Activated CD8-positive, alpha-beta memory T cell treated with anti-CD3 and anti-CD28 coated beads for 4 hours (primary cell): ENCODE data around the gene RABL6.
"Not testable (repeated sequence)": the region's sequence is repeated elsewhere in the genome, so short reads cannot be mapped to it uniquely, and the experiment has no call there.

Experiments used
- DNase-seq, 2 donors: peaks; one replicate each; pipeline ENCODE4 v3.0.0-alpha.2; 2020; ENCODE audit warnings: low read depth in 2 of 2

Gene RABL6

DNA sequence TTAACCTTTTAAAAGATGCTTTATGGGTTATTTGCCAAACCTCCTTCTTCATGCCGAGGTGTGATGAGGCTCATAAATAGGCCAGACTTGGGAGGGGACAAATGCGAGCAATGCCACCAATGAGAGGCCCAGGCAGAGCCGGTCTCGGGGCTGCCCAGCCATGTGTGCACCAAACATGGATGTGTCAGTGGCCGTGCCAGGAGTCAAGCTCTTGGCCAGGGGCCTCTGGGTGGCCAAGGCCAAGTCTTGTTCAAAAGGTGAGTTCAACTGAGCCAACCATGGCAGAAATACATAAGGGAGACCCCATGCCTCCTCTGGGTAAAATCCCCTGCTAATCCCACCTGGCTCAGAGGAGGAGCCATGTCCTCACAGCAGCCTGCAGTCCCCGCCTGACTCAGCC, 32.6 kb upstream of the RABL6 start:
- no peak for DNase-seq

DNA sequence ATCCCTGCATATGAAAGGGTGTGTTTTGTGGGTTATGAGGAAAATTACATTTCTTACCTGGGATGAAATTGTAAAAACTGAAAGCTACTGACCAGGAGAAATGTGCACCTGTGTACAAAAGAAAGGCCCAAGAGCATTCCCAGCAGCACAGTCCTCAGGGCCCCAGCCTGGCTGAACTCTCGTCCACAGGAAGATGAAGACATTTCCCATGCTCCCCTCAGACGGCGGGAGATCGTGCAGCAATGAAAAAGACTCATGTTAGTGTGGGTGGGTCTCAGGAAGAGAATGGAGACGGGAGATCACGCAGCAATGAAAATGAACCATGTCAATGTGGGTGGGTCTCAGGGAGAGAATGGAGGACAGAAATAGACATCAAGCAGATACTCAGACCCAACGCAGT, 30.8 kb upstream of the RABL6 start:
- no peak for DNase-seq

DNA sequence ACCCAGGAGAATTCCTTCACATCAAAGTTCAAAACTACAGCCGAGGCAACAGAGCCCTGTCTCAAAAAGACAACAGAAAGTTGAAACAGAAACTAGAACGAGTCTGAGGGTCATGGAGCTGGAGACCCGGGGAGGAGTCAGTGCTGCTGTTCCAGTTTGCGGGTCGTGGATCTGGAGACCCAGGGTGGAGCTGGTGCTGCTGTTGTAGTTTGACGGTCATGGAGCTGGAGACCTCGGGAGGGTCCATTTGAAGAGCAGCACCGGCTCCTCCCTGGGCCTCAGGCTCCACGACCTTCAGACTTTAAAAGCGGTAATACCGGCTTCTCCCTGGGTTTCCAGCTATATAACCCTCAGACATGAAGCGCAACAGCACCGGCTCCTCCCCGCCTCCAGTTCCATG, 30.4 kb upstream of the RABL6 start:
- no peak for DNase-seq

GRCh38 chr9:136779808-136780207, 27.9 kb upstream of the RABL6 start:
- no peak for DNase-seq

- DNase-seq = no peak
Measured at GRCh38 chr9:136782452-136782851, 25.3 kb upstream of the RABL6 start.

DNA sequence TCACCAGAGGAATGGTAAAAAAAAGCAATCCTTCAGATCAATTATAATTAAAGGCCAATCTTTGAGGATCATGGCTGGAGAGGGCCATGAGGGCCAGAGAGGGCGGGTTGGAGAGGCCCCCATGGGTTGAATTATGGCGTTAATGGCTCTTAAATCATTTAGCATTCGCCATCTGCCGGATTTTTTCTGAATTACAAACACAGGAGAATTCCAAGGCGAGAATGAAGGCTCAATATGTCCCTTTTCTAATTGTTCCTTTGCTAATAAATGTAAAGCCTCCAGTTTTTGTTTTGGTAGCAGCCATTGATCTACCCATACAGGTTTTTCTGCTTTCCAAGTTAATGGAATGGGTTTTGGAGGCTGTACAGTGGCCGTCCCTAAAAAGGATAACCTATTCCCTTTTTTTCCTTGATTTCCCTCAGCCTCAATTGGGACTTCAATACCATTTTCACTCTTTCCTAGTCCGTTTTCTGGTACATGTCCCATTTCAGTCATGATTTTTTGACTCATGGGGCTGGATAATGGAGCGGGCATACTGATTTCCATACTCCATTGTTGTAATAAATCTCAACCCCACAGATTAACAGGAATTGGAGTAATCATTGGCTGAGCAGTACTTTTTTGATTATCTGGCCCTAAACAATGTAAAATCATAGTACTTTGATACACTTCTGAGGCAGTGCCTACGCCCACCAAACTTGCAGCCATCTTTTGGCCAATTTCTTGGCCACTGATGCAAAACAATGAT, 23.3 kb upstream of the RABL6 start:
- no peak for DNase-seq

- DNase-seq = no peak
Measured at GRCh38 chr9:136784997-136785361, 22.8 kb upstream of the RABL6 start.

DNA sequence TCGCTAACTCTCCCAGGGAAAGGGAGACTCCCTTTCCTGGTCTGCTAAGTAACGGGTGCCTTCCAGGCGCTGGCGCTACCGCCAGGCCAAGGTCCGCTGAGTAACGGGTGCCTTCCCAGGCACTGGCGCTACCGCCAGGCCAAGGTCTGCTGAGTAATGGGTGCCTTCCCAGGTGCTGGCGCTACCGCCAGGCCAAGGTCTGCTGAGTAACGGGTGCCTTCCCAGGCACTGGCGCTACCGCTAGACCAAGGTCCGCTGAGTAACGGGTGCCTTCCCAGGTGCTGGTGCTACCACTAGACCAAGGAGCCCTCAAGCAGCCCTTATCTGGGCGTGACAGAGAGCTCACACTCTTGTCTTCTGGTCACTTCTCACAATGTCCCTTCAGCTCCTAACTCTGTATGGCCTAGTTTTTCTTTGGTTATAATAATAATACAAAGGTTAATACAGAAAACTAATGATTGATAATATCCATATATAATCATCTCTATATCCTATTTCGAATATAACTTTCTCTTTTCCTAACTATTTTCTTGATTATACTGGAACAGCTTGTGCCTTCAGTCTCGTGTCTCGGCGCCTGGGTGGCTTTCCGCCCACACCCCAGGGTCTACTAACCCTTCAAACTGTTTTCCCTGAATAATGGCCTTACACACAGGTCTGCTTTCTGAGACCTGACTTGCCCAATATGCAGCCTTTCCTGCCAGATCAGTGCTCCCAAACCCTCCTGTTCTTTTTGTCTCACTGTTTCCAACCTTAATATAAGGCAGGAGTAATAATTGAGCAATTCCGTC, 22.0 kb upstream of the RABL6 start:
- DNase-seq = not testable (repeated sequence)

DNA sequence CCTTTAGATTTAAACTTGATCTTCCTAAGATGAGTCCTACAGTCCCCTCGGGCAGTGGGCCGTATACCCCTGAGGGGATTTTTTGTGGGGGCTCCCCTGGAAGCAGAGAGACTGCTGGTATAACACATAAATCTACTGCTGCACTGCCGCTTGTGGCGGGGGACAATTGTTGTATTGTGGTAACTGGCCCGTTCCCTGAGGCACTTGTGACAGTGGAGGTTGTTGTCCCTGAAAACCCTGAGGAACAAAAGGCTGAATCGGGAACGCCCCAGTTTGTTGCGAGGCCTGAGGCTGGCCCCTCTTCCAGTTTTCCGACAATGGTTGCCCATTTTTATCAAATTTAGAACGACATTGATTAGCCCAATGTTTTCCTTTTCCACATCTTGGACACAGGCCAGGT, 21.3 kb upstream of the RABL6 start:
- no peak for DNase-seq

GRCh38 chr9:136786983-136787382, 20.8 kb upstream of the RABL6 start:
- not testable (repeated sequence) for DNase-seq

- peak; percentile 44 to 50 for DNase-seq
Measured at GRCh38 chr9:136787690-136788400, 19.9 kb upstream of the RABL6 start.

- not testable (repeated sequence) for DNase-seq
Measured at GRCh38 chr9:136788644-136789522, 18.9 kb upstream of the RABL6 start.

DNA sequence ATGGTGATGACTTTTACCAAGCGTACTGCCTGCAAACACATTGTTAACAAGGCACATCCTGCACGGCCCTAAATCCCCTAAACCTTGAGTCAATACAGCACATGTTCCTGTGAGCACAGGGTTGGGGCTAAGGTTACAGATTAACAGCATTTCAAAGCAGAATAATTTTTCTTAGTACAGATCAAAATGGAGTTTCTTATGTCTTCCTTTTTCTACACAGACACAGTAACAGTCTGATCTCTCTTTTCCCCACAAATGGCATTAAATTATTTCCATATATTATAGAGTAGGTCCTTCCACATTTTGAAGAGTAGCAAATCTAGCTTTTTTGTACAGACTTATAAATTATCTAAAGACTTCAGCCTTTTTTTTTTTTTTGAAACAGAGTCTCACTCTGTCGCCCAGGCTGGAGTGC, 18.2 kb upstream of the RABL6 start:
- DNase-seq = no peak

DNA sequence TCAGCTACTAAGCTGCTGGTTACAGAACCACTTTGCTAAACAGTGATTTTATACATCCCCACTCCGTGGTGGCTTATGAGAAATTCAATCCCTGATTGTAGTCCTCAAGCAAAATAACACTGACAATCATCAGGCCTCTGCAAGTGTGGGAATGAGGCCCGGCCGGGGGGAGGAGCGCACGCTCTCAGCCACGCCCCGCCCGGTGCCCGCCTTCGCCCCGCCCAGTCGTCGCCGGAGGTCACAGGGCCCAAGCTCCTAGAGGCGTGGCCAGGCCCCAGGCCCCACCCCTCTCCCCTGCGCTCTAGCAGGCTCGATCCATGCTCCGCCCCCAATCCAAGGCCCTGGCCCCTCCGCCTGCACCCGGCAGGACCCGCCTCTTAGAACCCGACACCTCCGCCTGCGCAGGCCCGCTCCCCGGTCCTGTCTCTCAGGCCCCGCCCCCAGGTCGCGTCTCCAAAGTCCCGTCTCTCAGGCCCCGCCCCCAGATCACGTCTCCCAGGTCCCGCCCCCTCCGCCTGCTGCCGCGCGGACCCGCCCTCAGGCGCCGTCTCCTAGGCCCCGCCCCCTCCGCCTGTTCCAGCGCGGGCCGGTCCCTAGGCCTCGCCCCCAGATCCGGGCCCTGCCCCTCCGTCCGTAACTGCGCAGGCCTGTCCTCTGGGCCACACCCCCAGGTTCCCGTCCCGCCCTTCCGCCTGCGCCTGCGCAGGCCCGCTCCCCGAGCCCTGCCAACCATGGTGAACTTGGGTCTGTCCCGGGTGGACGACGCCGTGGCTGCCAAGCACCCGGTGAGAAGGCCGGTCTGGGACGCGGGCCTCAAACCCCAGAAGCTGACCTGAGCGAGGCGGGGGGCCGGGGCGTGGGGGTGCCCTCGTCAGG, 16.9 kb upstream of the RABL6 start, which contains the start of gene TMEM141:
TSS of gene TMEM141 (plus strand) at position 705 of the 876 bp plus-strand sequence. CDS start at position 732, 27 bp downstream.
- DNase-seq = peak; percentile 98 to 100

DNA sequence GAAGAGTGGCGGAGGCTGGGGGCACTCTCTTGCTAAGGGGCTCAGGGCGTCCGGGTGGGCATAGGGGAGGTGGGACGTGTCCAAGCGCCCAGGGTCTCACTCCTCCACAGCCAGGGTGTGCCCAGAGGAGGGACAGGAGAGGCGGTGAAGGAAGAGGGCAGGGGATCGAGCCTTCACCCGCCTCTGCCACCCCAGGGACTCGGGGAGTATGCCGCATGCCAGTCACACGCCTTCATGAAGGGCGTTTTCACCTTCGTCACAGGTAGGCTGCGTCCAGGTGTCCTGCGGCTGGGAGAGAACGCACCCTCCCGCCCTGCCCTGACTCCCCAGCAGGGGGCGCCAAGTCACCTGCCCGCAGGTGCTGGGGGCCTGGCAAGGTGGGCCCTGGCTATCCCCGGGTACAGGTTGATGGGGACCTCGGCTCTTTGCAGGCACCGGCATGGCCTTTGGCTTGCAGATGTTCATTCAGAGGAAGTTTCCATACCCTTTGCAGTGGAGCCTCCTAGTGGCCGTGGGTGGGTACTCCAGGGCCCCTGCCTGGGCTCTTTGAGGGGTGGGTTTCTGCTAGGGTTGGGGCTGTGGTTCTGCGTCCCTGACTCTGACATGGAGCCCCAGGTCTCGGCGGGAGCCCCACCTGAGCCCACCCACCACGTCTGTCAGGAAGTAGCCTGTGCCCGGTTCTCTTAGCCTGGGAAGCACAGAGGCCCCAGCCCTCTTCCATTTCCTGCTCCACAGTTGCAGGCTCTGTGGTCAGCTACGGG, 16.1 kb upstream of the RABL6 start:
- peak in 1 of 2 donors; percentile 40 for DNase-seq

- DNase-seq = no peak
Measured at GRCh38 chr9:136792321-136793085, 15.2 kb upstream of the RABL6 start.

DNA sequence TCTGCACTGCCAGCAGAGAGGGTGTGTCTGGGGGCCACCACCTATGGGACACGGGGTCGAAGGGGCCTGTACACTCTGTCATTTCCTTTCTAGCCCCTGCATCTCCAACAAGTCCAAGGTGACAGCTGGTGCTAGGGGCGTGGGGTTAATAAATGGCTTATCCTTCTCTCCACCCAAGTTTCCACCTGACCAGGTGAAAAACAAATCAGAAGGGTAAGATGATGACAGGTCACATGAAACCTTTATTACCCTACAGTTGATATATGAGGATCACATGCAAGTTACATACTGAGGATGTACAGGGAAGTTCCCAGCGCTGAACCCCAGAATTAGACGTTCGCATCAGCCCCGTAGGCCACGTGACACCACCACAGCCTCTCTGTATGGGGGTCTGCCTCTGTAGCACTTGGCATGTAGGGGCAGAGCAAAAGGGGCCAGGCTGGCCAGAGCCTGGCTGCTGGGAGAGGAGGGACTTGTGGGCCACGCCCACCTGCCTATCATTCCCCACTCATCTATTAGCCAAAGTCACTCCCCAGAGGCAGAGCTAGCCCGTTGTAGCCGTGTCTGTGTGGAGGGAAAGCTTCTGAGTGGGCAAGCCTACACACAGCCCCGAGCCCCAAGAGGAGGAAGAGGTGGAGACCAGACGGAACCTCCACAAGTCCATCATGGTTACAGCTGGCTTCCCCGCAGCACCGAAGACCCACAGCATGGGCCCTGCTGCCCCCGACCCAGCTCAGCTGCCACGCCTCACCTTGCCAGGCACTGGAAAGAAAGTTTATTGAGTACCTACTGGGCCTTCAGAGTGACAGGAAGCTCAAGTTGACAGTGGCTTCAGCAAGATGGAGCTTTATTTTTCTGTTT, 14.4 kb upstream of the RABL6 start:
- no peak for DNase-seq
